Osteoblast (primary cell): Measurements from ENCODE around the gene CNBP. TPM values are rescaled to one million over a fixed set of nuclear protein-coding genes. Genes with fewer than 3 reads are reported as not detected.

Experiments used
- DNase-seq: peaks from one replicate; pipeline ENCODE4 v3.0.0; 2011; ENCODE audit warnings: low spot score, mixed read lengths; ENCODE audit not compliant: insufficient read length; ENCODE audit errors: missing footprints
- H2AFZ ChIP-seq: 2 replicates; pipeline ENCODE4 v1.6.0; 2011; ENCODE audit warnings: mild to moderate bottlenecking, low read length
- H3K27ac ChIP-seq: 2 replicates; pipeline ENCODE4 v1.5.1; 2011; ENCODE audit warnings: mild to moderate bottlenecking, low read depth, low read length, moderate library complexity
- H3K27me3 ChIP-seq: 2 replicates; pipeline ENCODE4 v1.6.0; 2012; ENCODE audit warnings: mild to moderate bottlenecking, control low read depth, inconsistent platforms, low read length, moderate library complexity; ENCODE audit not compliant: insufficient read depth
- H3K36me3 ChIP-seq: 2 replicates; pipeline ENCODE4 v1.5.1; 2011; ENCODE audit warnings: mild to moderate bottlenecking, low read length, control low read depth, moderate library complexity; ENCODE audit not compliant: insufficient read depth
- H3K4me1 ChIP-seq: 2 replicates; pipeline ENCODE4 v1.5.1; 2011; ENCODE audit warnings: mild to moderate bottlenecking, low read length, control low read depth, moderate library complexity; ENCODE audit not compliant: insufficient read depth
- H3K4me2 ChIP-seq: 2 replicates; pipeline ENCODE4 v1.6.0; 2011; ENCODE audit warnings: mild to moderate bottlenecking, low read length; ENCODE audit not compliant: insufficient read depth
- H3K4me3 ChIP-seq: fragments of 200-600 bp; sonication (generic); 3 replicates; pipeline ENCODE4 v1.5.1; 2012; ENCODE audit warnings: mild to moderate bottlenecking, low read length, inconsistent platforms; ENCODE audit not compliant: insufficient read depth
- H3K79me2 ChIP-seq: 2 replicates; pipeline ENCODE4 v1.6.0; 2012; ENCODE audit warnings: mild to moderate bottlenecking, low read length, control low read depth, inconsistent platforms; ENCODE audit not compliant: insufficient read depth
- H3K9me3 ChIP-seq: 2 replicates; pipeline ENCODE4 v1.5.1; 2011; ENCODE audit warnings: low read depth, low read length, control low read depth
- H4K20me1 ChIP-seq: 2 replicates; pipeline ENCODE4 v1.6.0; 2012; ENCODE audit warnings: mild to moderate bottlenecking, low read length, control low read depth; ENCODE audit not compliant: insufficient read depth
- CTCF ChIP-seq: IDR thresholded peaks from 2 replicates; pipeline ENCODE4 v1.5.1; 2011; ENCODE audit warnings: mild to moderate bottlenecking, low read depth, low read length, moderate library complexity; ENCODE audit errors: extremely low read depth
- total RNA-seq: library from RNA; depleted of rRNA; stranded (reverse); fragments of >200 nt; gene quantifications from 2 replicates; pipeline ENCODE4 v1.2.3, GENCODE V29; 2012

CNBP gene
- total RNA-seq, 1 donor = 233 TPM

- H2AFZ ChIP-seq = no peak overlapping the region
- TF ChIP-seq CTCF = no peak
- no peaks in the 10 kb centered on the region for H3K9me3 ChIP-seq
- no peaks in the 10 kb centered on the region for H4K20me1 ChIP-seq
- H3K4me2 ChIP-seq = no peak overlapping the region
- H3K4me1 ChIP-seq = no peaks in the 10 kb centered on the region
- H3K27ac ChIP-seq = no peak overlapping the region
- peaks cover 58% of the 10 kb centered on the region for H3K36me3 ChIP-seq
- no peak for DNase-seq
- H3K4me3 ChIP-seq = no peak overlapping the region
- no peaks in the 10 kb centered on the region for H3K27me3 ChIP-seq
- H3K79me2 ChIP-seq = no peaks in the 10 kb centered on the region
Measured at GRCh38 chr3:129132097-129132866, 51.4 kb downstream of the CNBP start.

- H3K27ac ChIP-seq = no peak overlapping the region
- H3K4me2 ChIP-seq = no peak overlapping the region
- H3K9me3 ChIP-seq = no peaks in the 10 kb centered on the region
- no peaks in the 10 kb centered on the region for H3K79me2 ChIP-seq
- TF ChIP-seq CTCF = no peak
- peaks cover 56% of the 10 kb centered on the region for H3K36me3 ChIP-seq
- no peaks in the 10 kb centered on the region for H3K27me3 ChIP-seq
- no peak for DNase-seq
- H4K20me1 ChIP-seq = no peaks in the 10 kb centered on the region
- H3K4me1 ChIP-seq = no peaks in the 10 kb centered on the region
- no peak overlapping the region for H2AFZ ChIP-seq
- H3K4me3 ChIP-seq = no peak overlapping the region
Measured at GRCh38 chr3:129131465-129132088, 52.1 kb downstream of the CNBP start.

GRCh38 chr3:129130291-129130813 lies 53.3 kb downstream of the CNBP start:
- no peaks in the 10 kb centered on the region for H4K20me1 ChIP-seq
- no peak overlapping the region for H3K27ac ChIP-seq
- H3K4me3 ChIP-seq = no peak overlapping the region
- no peak for TF ChIP-seq CTCF
- DNase-seq = peak; percentile 51
- no peak overlapping the region for H3K4me2 ChIP-seq
- no peaks in the 10 kb centered on the region for H3K4me1 ChIP-seq
- H3K9me3 ChIP-seq = no peaks in the 10 kb centered on the region
- H3K36me3 ChIP-seq = peaks cover 55% of the 10 kb centered on the region
- H2AFZ ChIP-seq = no peak overlapping the region
- H3K79me2 ChIP-seq = no peaks in the 10 kb centered on the region
- no peaks in the 10 kb centered on the region for H3K27me3 ChIP-seq
